Measurements from ENCODE around the gene AGAP2. TPM values are rescaled to one million over a fixed set of nuclear protein-coding genes. Genes with fewer than 3 reads are reported as not detected.

Gene AGAP2
- 4.7 TPM for total RNA-seq (2013)
- 1 to 10 TPM in 1 of 3 donors, under 1 TPM in 2; 0.20 to 3.4 (median 0.65) TPM for polyA plus RNA-seq
- polyA minus RNA-seq: 6.1 and 10.0 TPM in 2 replicates
- 1.1 to 9.6 (median 8.3) reads per million in 11 experiments for total RNA-seq

- peaks cover 35% of the 10 kb centered on the region for H3K4me1 Mint-ChIP-seq
- 80% methylated on average over 13 of the region's 36 CpGs for WGBS (ENCODE audit: insufficient coverage)
- no peaks in the 10 kb centered on the region for H3K27me3 Mint-ChIP-seq (ENCODE audit: low read depth in 3 of 3)
- intact Hi-C loops (cut with micrococcal nuclease): no loop called here
- Histone ChIP-seq H3K36me3 (replicated peaks in 1 of 2; ENCODE audit: control insufficient read depth in 1 of 2, insufficient read depth in 2 of 2, low read length in 2 of 2) (peaks cover 13 to 23% of the 10 kb centered on the region in 2 donors), H3K79me2 (ENCODE audit: insufficient read depth, low read length) (peaks cover 26% of the 10 kb centered on the region), H3K27me3 (ENCODE audit: control insufficient read depth in 2 of 2, insufficient read depth in 2 of 2, low read length in 2 of 2) (no peaks in the 10 kb centered on the region), H3K27ac (ENCODE audit: low read depth in 1 of 2, low read length in 2 of 2) (no peak within 1 kb of the TSS), H3K4me3 (replicated peaks in 1 of 3; ENCODE audit: low read depth in 2 of 3, low read length in 3 of 3) (no peak within 1 kb of the TSS), H3K4me2 (replicated peaks; ENCODE audit: extremely low read depth, low read length, poor library complexity, severe bottlenecking) (no peak within 1 kb of the TSS), H3K4me1 (ENCODE audit: control insufficient read depth in 1 of 2, insufficient read depth in 2 of 2, low read length in 2 of 2) (peaks cover 25 to 29% of the 10 kb centered on the region in 2 donors), H4K20me1 (ENCODE audit: insufficient read depth, low read length) (no peaks in the 10 kb centered on the region), H2AFZ (ENCODE audit: insufficient read depth, low read depth, low read length, poor library complexity, severe bottlenecking) (no peak within 1 kb of the TSS), H3K9me3 (replicated peaks in 1 of 2; ENCODE audit: control insufficient read depth in 1 of 2, insufficient read depth in 1 of 2, low read length in 2 of 2) (no peaks in the 10 kb centered on the region), H3K9ac (ENCODE audit: insufficient read depth, low read length, poor library complexity, severe bottlenecking) (no peak within 1 kb of the TSS)
- H3K36me3 Mint-ChIP-seq: peaks cover 19 to 26% of the 10 kb centered on the region in 2 donors
- no peaks in the 10 kb centered on the region for H3K9me3 Mint-ChIP-seq
- TF ChIP-seq, protein P1, sequence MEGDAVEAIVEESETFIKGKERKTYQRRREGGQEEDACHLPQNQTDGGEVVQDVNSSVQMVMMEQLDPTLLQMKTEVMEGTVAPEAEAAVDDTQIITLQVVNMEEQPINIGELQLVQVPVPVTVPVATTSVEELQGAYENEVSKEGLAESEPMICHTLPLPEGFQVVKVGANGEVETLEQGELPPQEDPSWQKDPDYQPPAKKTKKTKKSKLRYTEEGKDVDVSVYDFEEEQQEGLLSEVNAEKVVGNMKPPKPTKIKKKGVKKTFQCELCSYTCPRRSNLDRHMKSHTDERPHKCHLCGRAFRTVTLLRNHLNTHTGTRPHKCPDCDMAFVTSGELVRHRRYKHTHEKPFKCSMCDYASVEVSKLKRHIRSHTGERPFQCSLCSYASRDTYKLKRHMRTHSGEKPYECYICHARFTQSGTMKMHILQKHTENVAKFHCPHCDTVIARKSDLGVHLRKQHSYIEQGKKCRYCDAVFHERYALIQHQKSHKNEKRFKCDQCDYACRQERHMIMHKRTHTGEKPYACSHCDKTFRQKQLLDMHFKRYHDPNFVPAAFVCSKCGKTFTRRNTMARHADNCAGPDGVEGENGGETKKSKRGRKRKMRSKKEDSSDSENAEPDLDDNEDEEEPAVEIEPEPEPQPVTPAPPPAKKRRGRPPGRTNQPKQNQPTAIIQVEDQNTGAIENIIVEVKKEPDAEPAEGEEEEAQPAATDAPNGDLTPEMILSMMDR (IDR thresholded peaks at IDR 0.05): no peak
- H3K4me3 Mint-ChIP-seq: no peak within 1 kb of the TSS
- peak within 1 kb of the TSS in 1 of 7 donors; percentile 62 for H3K27ac Mint-ChIP-seq
- no peak for DNase-seq
Measured at GRCh38 chr12:57738661-57739237, at the start of gene AGAP2. Gene AGAP2 (minus strand): TSS chr12:57738742. CDS start chr12:57738246, 496 bp downstream.

GRCh38 chr12:57783861-57784260, 45.3 kb upstream of the AGAP2 start:
- Histone ChIP-seq H2AFZ (ENCODE audit: insufficient read depth, low read depth, low read length, poor library complexity, severe bottlenecking) (no peak overlapping the region), H3K4me1 (ENCODE audit: control insufficient read depth in 1 of 2, insufficient read depth in 2 of 2, low read length in 2 of 2) (peaks cover 37 to 39% of the 10 kb centered on the region in 2 donors), H3K9me3 (replicated peaks in 1 of 2; ENCODE audit: control insufficient read depth in 1 of 2, insufficient read depth in 1 of 2, low read length in 2 of 2) (no peaks in the 10 kb centered on the region), H3K27ac (ENCODE audit: low read depth in 1 of 2, low read length in 2 of 2) (no peak overlapping the region), H3K27me3 (ENCODE audit: control insufficient read depth in 2 of 2, insufficient read depth in 2 of 2, low read length in 2 of 2) (no peaks in the 10 kb centered on the region), H3K79me2 (ENCODE audit: insufficient read depth, low read length) (peaks cover 17% of the 10 kb centered on the region), H3K36me3 (replicated peaks in 1 of 2; ENCODE audit: control insufficient read depth in 1 of 2, insufficient read depth in 2 of 2, low read length in 2 of 2) (peaks cover 31 to 39% of the 10 kb centered on the region in 2 donors), H3K4me3 (replicated peaks in 1 of 3; ENCODE audit: low read depth in 2 of 3, low read length in 3 of 3) (no peak overlapping the region), H4K20me1 (ENCODE audit: insufficient read depth, low read length) (no peaks in the 10 kb centered on the region), H3K4me2 (replicated peaks; ENCODE audit: extremely low read depth, low read length, poor library complexity, severe bottlenecking) (no peak overlapping the region), H3K9ac (ENCODE audit: insufficient read depth, low read length, poor library complexity, severe bottlenecking) (no peak overlapping the region)
- 100% methylated on average over 3 of the region's 11 CpGs for WGBS (ENCODE audit: insufficient coverage)
- Mint-ChIP-seq H3K36me3 (peaks cover 31 to 33% of the 10 kb centered on the region in 2 donors), H3K9me3 (peaks cover 0 to 2% (median 0%) of the 10 kb centered on the region in 7 donors), H3K27me3 (ENCODE audit: low read depth in 3 of 3) (peaks cover 0 to 3% (median 0%) of the 10 kb centered on the region in 3 donors), H3K4me1 (peaks cover 41% of the 10 kb centered on the region), H3K4me3 (no peak overlapping the region), H3K27ac (peak overlapping the region in 2 of 7 donors; percentile 10 to 71)
- DNase-seq: no peak
- intact Hi-C loops (cut with micrococcal nuclease): loop anchor here in 1 of 2 donors (5.0 kb wide), 1 partner anchor 63 kb away; the partner anchor contains the start of gene CTDSP2
- TF ChIP-seq, protein P1 (IDR thresholded peaks at IDR 0.05): no peak

Data from CD14-positive monocyte (primary cell).